Astrocyte of the cerebellum (primary cell): Measurements from ENCODE around the gene USP25.
A peak's percentile ranks its signal among the peaks of the same experiment; 100 is the strongest.

Experiments
- DNase-seq: peaks from one replicate; pipeline ENCODE4 v3.0.0-alpha.2; 2011; ENCODE audit warnings: low read depth
- H3K4me3 ChIP-seq: 2 replicates; pipeline ENCODE4 v1.5.1; 2011; ENCODE audit warnings: mild to moderate bottlenecking, low read depth, low read length, moderate library complexity
- CTCF ChIP-seq: IDR thresholded peaks from 2 replicates; pipeline ENCODE4 v1.5.1; 2012; ENCODE audit warnings: low read length, low read depth, moderate library complexity, mild to moderate bottlenecking; ENCODE audit errors: missing control alignments
- in situ Hi-C: cut with HindIII; loops from 2 replicates; pipeline ENCODE4 v1.10.0; 2017; ENCODE audit warnings: low sequenced_read_pairs

Gene USP25

GRCh38 chr21:15893902-15894301, 164.1 kb downstream of the USP25 start:
- no peak for DNase-seq
- H3K4me3 ChIP-seq, result no peak overlapping the region
- in situ Hi-C loops, result no loop called here
- no peak for TF ChIP-seq CTCF

DNA sequence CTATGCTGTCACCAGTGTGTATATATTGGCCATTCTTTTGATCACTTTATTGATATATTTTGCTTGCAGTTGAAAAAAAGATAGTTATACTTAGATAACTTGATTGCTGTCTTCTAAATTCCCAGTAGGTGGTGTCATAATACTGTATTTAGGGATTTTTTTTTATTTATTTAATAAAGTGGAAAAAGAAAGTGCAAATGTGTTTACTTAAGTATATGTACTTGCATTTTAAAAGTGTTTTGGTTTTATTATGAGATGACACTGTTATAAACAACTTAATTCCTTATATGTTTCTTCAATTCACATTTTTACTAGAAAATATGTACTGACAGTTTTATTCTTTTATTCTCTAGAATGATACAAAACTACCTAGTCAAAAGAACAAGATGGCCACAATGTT, 164.8 kb downstream of the USP25 start:
- TF ChIP-seq CTCF, result no peak
- in situ Hi-C loops, result no loop called here
- peak; percentile 27 for DNase-seq
- no peak overlapping the region for H3K4me3 ChIP-seq

DNA sequence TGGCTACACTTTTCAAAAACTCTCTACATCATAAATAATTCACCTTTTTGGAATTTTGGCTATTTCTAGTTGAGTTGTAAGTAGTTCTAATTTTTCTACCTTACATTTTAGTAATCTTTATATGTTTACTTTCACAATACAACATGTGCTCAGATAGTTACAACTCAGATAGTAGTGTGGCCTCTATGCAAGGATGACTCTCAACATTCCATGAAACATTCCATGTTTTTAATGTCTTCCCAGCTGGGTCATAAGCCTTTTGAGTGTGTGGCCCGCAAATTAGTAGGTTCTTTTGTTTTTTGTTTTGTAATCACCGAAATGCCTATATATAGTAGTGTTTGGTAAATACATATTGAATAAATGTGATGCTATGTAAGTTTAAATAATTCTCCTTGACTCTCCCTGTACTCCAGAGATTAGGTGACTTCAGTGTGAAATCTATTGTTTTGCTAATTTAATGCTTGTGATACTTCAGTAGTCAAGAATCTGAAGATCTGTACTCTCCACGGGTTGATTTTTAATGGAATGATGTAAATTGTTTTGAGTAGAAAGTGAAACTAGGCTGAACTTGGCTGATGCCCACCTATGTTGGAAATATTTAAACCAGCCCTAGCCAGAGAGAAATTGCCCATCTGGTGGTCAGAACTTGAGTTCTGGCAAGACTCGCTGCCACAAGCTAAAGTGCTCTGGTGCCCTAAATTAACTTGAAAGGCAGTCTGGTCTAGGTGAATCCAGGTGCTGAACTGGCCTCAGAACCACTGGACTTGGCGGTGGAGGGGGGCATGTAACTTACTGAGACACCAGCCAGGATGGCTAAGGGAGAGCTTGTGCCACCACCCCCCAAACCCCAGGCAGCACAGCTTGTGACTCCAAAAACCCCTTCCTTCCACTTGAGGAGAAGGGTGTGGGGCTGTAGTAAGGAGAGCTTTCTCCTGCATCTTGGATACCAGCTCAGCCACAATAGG, 165.6 kb downstream of the USP25 start:
- TF ChIP-seq CTCF, result no peak
- DNase-seq, result peak; percentile 52
- in situ Hi-C loops, result no loop called here
- no peak overlapping the region for H3K4me3 ChIP-seq

DNA sequence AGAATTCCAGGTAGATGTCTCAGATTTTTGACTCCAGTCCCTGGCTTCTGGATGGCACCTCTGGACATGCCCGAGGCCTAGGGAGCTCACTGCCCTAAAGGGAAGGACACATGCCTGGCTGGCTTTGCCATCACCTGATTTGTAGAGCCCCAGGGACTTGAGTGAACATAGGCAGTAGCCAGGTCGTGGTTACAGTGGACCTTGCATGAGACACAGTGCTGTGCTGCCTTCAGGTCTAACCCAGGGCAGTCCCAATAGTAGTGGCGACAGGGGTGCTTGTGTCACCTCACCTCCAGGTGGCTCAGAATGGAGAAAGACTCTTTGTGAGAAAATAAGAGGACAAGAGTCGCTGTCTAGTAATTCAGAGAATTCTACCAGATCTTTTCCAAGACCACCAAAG, 166.7 kb downstream of the USP25 start:
- in situ Hi-C loops, result no loop called here
- no peak for TF ChIP-seq CTCF
- DNase-seq, result no peak
- H3K4me3 ChIP-seq, result no peak overlapping the region

DNA sequence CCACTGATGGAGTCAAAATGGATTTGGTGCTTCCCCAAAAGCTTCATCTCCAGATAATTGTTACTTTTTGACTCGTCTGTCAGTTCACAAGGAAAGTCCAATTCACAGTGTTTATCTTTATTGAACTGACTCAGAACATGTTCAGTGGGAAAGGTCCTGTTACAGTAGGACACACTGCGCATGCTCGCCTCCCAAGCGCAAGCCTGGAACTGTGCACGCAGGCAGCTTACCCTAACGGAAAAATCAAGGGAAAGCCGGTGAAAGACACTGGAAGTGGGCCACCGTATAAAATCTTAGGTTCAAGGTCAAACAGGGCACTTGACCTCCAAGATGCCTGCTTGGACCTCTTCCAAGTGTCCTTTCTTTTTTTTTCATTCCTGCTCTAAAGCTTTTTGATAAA, 174.6 kb downstream of the USP25 start:
- no peak for DNase-seq
- H3K4me3 ChIP-seq, result no peak overlapping the region
- TF ChIP-seq CTCF, result no peak
- in situ Hi-C loops, result no loop called here

DNA sequence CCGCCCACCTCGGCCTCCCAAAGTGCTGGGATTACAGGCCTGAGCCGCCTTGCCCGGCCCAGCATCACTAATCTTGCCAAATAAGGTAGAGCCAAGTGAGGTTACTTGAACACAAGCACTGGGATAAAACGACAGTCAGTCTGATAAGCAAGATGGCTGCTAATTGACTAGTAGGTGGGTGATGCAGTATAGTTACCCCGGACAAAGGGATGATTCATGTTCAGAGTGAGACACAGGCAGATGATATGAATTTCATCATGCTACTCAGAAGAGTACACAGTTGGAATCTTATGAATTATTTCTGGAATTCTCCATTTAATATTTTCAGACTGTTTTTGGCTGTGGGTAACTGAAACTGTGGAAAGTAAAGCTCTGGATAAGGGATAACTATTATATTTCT, 178.4 kb downstream of the USP25 start:
- no peak overlapping the region for H3K4me3 ChIP-seq
- DNase-seq, result no peak
- TF ChIP-seq CTCF, result no peak
- in situ Hi-C loops, result no loop called here
